T-cell (primary cell): ENCODE data around the gene MAP2K6. TPM values are rescaled to one million over a fixed set of nuclear protein-coding genes. Genes with fewer than 3 reads are reported as not detected.

Experiments used
- ATAC-seq, 4 experiments: fragments of 200-7000 bp in 3 of 4; fragments of 150-1000 bp in 1 of 4; cut with Tn5 transposase; replicated peaks in 1 of 4; 1 replicate in 3 of 4; 2 replicates in 1 of 4; pipeline ENCODE4 v1.10.0; 2021; ENCODE audit warnings: moderate library complexity in 3 of 4, mild to moderate bottlenecking in 2 of 4, moderate number of reproducible peaks in 1 of 4
- CTCF ChIA-PET, 2 donors: fragments of 300-600 bp; sonication (Branson Sonifier 250); formaldehyde crosslinking; loops; one replicate each; lab custom pipeline; 2022; ENCODE audit warnings: antibody characterized with exemption in 2 of 2; lab: Charles Lee
- POLR2A ChIA-PET, 2 donors: fragments of 300-600 bp; sonication (Branson Sonifier 250); formaldehyde crosslinking; loops; one replicate each; lab custom pipeline; 2022; ENCODE audit warnings: antibody characterized with exemption in 2 of 2; lab: Charles Lee
- DNase-seq, 35 experiments: peaks; one replicate each; pipeline versions ENCODE4 v3.0.0 to v3.0.0-alpha.2; 2013 to 2023
- H3K27ac ChIP-seq: one replicate; pipeline ENCODE4 v1.5.1; 2013; ENCODE audit warnings: low read length
- H3K27me3 ChIP-seq, 2 experiments: replicated peaks in 1 of 2; 1 replicate in 1 of 2; 2 replicates in 1 of 2; pipeline versions ENCODE4 v1.6.1 to v1.7.0; 2013; ENCODE audit warnings: low read length in 1 of 2, mixed read lengths in 1 of 2; ENCODE audit not compliant: control insufficient read depth in 2 of 2, insufficient read depth in 2 of 2; ENCODE audit errors: extremely low read depth in 1 of 2
- H3K36me3 ChIP-seq, 2 donors: 1 replicate in 1 of 2; 2 replicates in 1 of 2; pipeline versions ENCODE4 v1.6.1 to v1.7.0; 2013; ENCODE audit warnings: low read length in 1 of 2; ENCODE audit not compliant: control insufficient read depth in 2 of 2, insufficient read depth in 1 of 2; ENCODE audit errors: extremely low read depth in 1 of 2
- H3K4me1 ChIP-seq, 2 experiments: 1 replicate in 1 of 2; 2 replicates in 1 of 2; pipeline versions ENCODE4 v1.6.1 to v1.7.0; 2013; ENCODE audit warnings: low read length in 2 of 2, mixed read lengths in 1 of 2; ENCODE audit not compliant: insufficient read depth in 2 of 2, control insufficient read depth in 1 of 2; ENCODE audit errors: extremely low read depth in 1 of 2
- H3K4me3 ChIP-seq, 2 donors: 1 replicate in 1 of 2; 2 replicates in 1 of 2; pipeline versions ENCODE4 v1.5.1 to v1.7.0; 2013; ENCODE audit warnings: mild to moderate bottlenecking in 2 of 2, low read length in 1 of 2, moderate library complexity in 1 of 2; ENCODE audit not compliant: control insufficient read depth in 1 of 2; ENCODE audit errors: extremely low read depth in 1 of 2
- H3K9me3 ChIP-seq: 2 replicates; pipeline ENCODE4 v1.7.0; 2013
- H3K27ac Mint-ChIP-seq, 2 donors: one replicate each; pipeline ENCODE4 v1.8.0; 2020 to 2021; ENCODE audit warnings: mild to moderate bottlenecking in 2 of 2, mixed read lengths in 2 of 2
- H3K27me3 Mint-ChIP-seq, 2 donors: one replicate each; pipeline ENCODE4 v1.8.0; 2021 to 2022; ENCODE audit warnings: mixed read lengths in 2 of 2
- H3K36me3 Mint-ChIP-seq: one replicate; pipeline ENCODE4 v1.8.0; 2021; ENCODE audit warnings: mixed read lengths
- H3K4me1 Mint-ChIP-seq, 3 donors: one replicate each; pipeline ENCODE4 v1.8.0; 2020 to 2022; ENCODE audit warnings: mixed read lengths in 3 of 3, mild to moderate bottlenecking in 1 of 3
- H3K4me3 Mint-ChIP-seq, 3 donors: one replicate each; pipeline ENCODE4 v1.8.0; 2020 to 2022; ENCODE audit warnings: mild to moderate bottlenecking in 3 of 3, mixed read lengths in 3 of 3, moderate library complexity in 3 of 3
- H3K9me3 Mint-ChIP-seq, 3 donors: one replicate each; pipeline ENCODE4 v1.8.0; 2020 to 2022; ENCODE audit warnings: mixed read lengths in 3 of 3
- WGBS: methylation state at CpG from one replicate; pipeline ENCODE4 v1.1.5; 2013; ENCODE audit warnings: missing lambda C conversion rate; ENCODE audit not compliant: insufficient coverage; 5-methylcytosine and 5-hydroxymethylcytosine counted together
- total RNA-seq, 35 experiments: library from RNA in 6 of 35; stranded (reverse) in 6 of 35; fragments of 120-200 nt in 1 of 35; gene quantifications; one replicate each; pipeline versions ENCODE4 v1.2.1 to v1.2.4 and lab custom pipeline; 2013 to 2026

Gene MAP2K6
- total RNA-seq, 5 donors from 2014 or later (not counting 1 experiment from before 2014, with no cell fraction given): 10.4 to 25.1 (median 11.5) TPM

DNA sequence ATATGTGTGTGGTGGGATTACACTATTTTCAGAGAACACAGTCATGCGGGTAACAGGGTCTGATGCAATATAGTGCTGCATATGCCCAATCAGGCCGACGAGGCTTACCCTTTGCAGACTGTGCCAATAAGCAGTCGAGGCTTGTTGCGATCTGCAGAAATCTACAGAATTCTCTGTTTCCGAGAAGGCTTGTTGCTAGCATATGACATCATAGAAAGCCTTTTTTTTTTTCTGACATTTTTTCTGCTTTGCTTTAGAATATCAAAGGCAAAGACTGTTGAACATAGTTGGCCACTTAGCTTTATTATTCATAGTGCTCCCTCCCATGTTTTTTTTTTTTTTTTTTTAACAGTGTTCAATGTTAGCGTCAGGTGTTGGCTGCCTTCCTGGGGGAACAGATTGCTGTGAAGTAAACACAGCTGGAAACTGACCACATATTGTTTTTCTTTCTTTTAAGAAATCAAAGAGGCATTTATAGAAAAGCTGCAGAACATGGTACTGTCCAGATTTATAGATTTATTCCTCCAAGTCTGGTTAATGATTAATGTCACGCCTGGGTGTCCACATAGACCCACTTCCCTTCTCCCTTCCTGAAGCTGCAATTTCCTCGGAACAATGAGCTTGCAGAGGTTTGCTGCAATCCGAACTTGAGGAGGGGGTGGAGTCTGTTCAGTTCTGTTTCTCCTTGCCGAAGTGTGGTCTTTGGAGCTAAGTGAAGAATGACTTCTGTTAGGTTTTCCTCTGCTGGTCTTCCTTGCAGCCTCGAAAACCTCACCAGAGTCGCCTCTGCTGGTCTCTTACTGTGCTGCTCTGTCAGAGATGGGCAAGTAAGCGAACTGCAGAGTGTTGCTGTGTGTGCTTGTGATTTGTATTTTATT is 87.3 kb downstream of the MAP2K6 start:
- H3K27ac ChIP-seq: no peak overlapping the region
- H3K36me3 Mint-ChIP-seq: peaks cover 36% of the 10 kb centered on the region
- peaks cover 0 to 4% of the 10 kb centered on the region in 2 experiments for H3K4me1 ChIP-seq
- no peak overlapping the region for H3K4me3 ChIP-seq
- H3K9me3 ChIP-seq: no peaks in the 10 kb centered on the region
- ATAC-seq (no peak), DNase-seq (no peak)
- peaks cover 0 to 8% of the 10 kb centered on the region in 2 donors for H3K36me3 ChIP-seq
- CTCF ChIA-PET: no interaction called here
- no peak overlapping the region for H3K4me3 Mint-ChIP-seq
- 69% methylated on average over 10 of the region's 14 CpGs for WGBS
- no peaks in the 10 kb centered on the region for H3K27me3 ChIP-seq
- H3K27me3 Mint-ChIP-seq: no peaks in the 10 kb centered on the region
- no peaks in the 10 kb centered on the region for H3K9me3 Mint-ChIP-seq
- H3K27ac Mint-ChIP-seq: peak overlapping the region in 1 of 2 donors; percentile 30
- POLR2A ChIA-PET: interaction anchor here in 1 of 2 donors (0.7 kb wide), 1 partner anchor 9 kb away, joined by 4 read pairs; no protein-coding TSS in a partner anchor
- H3K4me1 Mint-ChIP-seq: peaks cover 30 to 42% (median 37%) of the 10 kb centered on the region in 3 donors

DNA sequence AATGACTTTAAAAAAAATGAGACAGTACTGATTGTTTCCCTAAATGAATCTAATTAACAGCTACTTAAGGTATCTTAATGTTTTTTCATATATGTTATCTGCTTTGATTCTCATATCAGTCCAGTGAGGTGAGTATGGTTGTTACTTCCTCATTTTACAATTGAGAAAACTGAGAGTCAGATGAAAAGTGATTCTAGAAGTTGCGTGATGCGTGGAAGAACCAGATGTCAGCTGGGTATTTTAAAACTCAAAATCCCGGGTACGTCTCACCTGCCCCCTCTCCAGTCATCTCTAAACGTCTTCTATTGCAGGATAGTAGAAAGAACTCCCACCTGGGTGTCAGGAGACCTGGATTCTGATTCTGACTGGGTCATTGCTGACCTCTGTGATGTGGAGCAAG is 89.2 kb downstream of the MAP2K6 start:
- peaks cover 0 to 4% of the 10 kb centered on the region in 2 experiments for H3K4me1 ChIP-seq
- no peak overlapping the region for H3K4me3 ChIP-seq
- H3K36me3 ChIP-seq: peaks cover 0 to 12% of the 10 kb centered on the region in 2 donors
- CTCF ChIA-PET: interaction anchor here in 1 of 2 donors (0.6 kb wide), 1 partner anchor 160 kb away, joined by 4 read pairs; no protein-coding TSS in a partner anchor
- no peaks in the 10 kb centered on the region for H3K27me3 Mint-ChIP-seq
- no peak overlapping the region for H3K27ac Mint-ChIP-seq
- H3K27ac ChIP-seq: no peak overlapping the region
- peaks cover 25 to 36% (median 32%) of the 10 kb centered on the region in 3 donors for H3K4me1 Mint-ChIP-seq
- no peaks in the 10 kb centered on the region for H3K9me3 Mint-ChIP-seq
- POLR2A ChIA-PET: interaction anchor here in 1 of 2 donors (0.7 kb wide), 1 partner anchor 83 kb away, joined by 3 read pairs; no protein-coding TSS in a partner anchor
- peaks cover 39% of the 10 kb centered on the region for H3K36me3 Mint-ChIP-seq
- H3K27me3 ChIP-seq: no peaks in the 10 kb centered on the region
- H3K4me3 Mint-ChIP-seq: no peak overlapping the region
- WGBS: no CpG with 5 or more reads among the region's 5 CpGs
- DNase-seq (no peak), ATAC-seq (no peak)
- no peaks in the 10 kb centered on the region for H3K9me3 ChIP-seq

DNA sequence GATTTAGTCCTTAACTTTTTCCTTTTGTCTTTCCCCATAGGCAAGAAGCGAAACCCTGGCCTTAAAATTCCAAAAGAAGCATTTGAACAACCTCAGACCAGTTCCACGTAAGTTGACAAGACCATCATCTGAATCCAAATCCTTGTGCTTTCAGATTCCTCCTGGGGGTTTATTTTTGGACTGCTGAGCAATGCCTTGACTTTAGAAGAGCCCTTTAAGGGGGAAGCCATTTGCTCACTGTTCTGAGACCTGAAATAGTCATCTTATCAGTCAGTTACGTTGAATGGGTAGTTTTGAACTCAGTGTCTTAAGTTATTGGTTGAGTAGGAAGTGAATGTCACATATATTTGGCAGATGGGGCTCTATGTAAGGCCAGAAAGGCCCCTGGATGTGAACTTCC is 91.2 kb downstream of the MAP2K6 start:
- no peaks in the 10 kb centered on the region for H3K9me3 Mint-ChIP-seq
- Histone ChIP-seq H3K4me1 (peaks cover 0 to 4% of the 10 kb centered on the region in 2 experiments), H3K27ac (no peak overlapping the region), H3K9me3 (no peaks in the 10 kb centered on the region), H3K27me3 (no peaks in the 10 kb centered on the region), H3K36me3 (peaks cover 0 to 12% of the 10 kb centered on the region in 2 donors), H3K4me3 (no peak overlapping the region)
- peaks cover 22 to 27% (median 26%) of the 10 kb centered on the region in 3 donors for H3K4me1 Mint-ChIP-seq
- H3K27me3 Mint-ChIP-seq: no peaks in the 10 kb centered on the region
- ATAC-seq: no peak
- no peak overlapping the region for H3K4me3 Mint-ChIP-seq
- H3K27ac Mint-ChIP-seq: peak overlapping the region in 1 of 2 donors; percentile 39
- POLR2A ChIA-PET: no interaction called here
- no peak for DNase-seq
- WGBS: 100% methylated on average over 1 of the region's 3 CpGs
- H3K36me3 Mint-ChIP-seq: peaks cover 50% of the 10 kb centered on the region
- CTCF ChIA-PET: interaction anchor here in 1 of 2 donors (0.7 kb wide), 2 partner anchors 196 to 1409 kb away, joined by 3 to 4 read pairs; no protein-coding TSS in a partner anchor

DNA sequence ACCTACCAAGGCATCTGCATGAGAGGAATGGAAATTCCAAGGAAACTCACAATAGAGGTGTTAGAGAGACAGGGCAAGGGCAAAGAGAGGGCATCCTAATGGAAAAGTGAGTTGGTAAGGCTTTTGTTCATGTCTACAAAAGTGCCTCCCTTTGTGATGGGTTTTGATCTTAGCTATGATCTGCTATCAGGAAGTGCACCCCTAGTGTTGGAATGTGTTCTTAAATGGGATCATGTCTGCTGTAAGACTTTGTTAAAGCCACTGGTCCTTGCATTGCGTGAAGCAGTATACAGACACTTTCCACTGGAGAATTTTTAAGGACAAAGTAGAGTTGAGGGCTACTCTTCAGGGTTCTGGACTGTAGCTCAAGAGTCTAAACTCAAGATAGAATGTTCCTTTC is 92.0 kb downstream of the MAP2K6 start:
- Histone ChIP-seq H3K27ac (no peak overlapping the region), H3K27me3 (no peaks in the 10 kb centered on the region), H3K4me3 (no peak overlapping the region), H3K4me1 (peaks cover 0 to 2% of the 10 kb centered on the region in 2 experiments), H3K36me3 (peaks cover 0 to 12% of the 10 kb centered on the region in 2 donors), H3K9me3 (no peaks in the 10 kb centered on the region)
- Mint-ChIP-seq H3K27me3 (no peaks in the 10 kb centered on the region), H3K9me3 (no peaks in the 10 kb centered on the region), H3K4me1 (peaks cover 15 to 26% (median 24%) of the 10 kb centered on the region in 3 donors), H3K36me3 (peaks cover 55% of the 10 kb centered on the region), H3K27ac (no peak overlapping the region), H3K4me3 (no peak overlapping the region)
- CTCF ChIA-PET: interaction anchor here in 1 of 2 donors (0.7 kb wide), 1 partner anchor 197 kb away, joined by 4 read pairs; no protein-coding TSS in a partner anchor
- ATAC-seq (no peak), DNase-seq (peak in 1 of 35 experiments; percentile 6)
- 100% methylated on average over 1 of the region's 1 CpG for WGBS
- POLR2A ChIA-PET: no interaction called here

DNA sequence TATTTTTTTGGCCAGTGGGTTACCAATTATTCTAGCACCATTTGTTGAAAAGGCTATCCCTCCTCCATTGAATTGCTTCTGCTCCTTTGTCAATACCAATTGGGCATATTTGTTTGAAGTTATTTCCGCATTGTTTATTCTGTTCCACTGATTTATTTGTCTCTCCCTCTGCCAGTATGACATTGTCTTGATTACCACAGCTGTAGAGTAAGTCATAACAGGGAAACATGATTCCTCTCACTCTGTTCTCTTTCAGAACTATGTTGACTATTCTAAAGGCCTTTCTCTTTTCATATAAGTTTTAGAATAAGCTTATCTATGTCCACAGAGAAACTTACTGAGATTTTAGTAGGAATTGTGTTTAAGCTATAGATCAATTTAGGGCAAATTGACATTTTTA is 94.3 kb downstream of the MAP2K6 start:
- Histone ChIP-seq H3K36me3 (peaks cover 0 to 12% of the 10 kb centered on the region in 2 donors), H3K4me1 (no peaks in the 10 kb centered on the region), H3K27ac (no peak overlapping the region), H3K9me3 (no peaks in the 10 kb centered on the region), H3K4me3 (no peak overlapping the region), H3K27me3 (no peaks in the 10 kb centered on the region)
- Mint-ChIP-seq H3K27ac (no peak overlapping the region), H3K27me3 (no peaks in the 10 kb centered on the region), H3K9me3 (no peaks in the 10 kb centered on the region), H3K4me3 (no peak overlapping the region), H3K4me1 (peaks cover 2 to 14% (median 8%) of the 10 kb centered on the region in 3 donors), H3K36me3 (peaks cover 57% of the 10 kb centered on the region)
- ATAC-seq: no peak
- no CpG with 5 or more reads among the region's 1 CpG for WGBS
- CTCF ChIA-PET: interaction anchor here in 1 of 2 donors (0.7 to 0.9 kb wide), 2 partner anchors 13 to 86 kb away, joined by 3 read pairs; no protein-coding TSS in a partner anchor
- no peak for DNase-seq
- POLR2A ChIA-PET: interaction anchor here in 1 of 2 donors (0.7 kb wide), 1 partner anchor 112 kb away, joined by 3 read pairs; no protein-coding TSS in a partner anchor

DNA sequence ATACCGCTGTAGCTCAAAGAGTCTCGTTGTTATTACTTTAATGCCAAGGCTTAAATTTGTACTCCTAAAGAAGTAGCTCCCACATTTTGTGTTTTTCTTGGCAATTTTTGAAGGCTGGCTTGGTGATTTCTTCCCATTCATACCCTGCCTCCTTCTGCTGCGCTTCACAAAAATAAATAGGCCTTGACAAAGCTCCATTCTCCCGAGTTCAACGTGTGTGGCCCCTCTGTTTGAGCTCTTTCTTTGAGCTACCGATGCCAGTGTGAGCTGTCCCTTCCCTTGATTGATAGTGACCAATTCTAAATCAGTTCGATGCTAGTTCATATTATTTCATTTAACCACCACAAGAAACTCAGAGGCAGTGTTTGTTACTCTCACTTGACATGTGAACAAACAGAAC is 96.8 kb downstream of the MAP2K6 start:
- H3K27ac ChIP-seq: no peak overlapping the region
- peaks cover 2 to 7% (median 6%) of the 10 kb centered on the region in 3 donors for H3K4me1 Mint-ChIP-seq
- H3K4me3 ChIP-seq: no peak overlapping the region
- ChIA-PET POLR2A (interaction anchor here in 1 of 2 donors (0.5 kb wide), 1 partner anchor 177 kb away, joined by 5 read pairs; no protein-coding TSS in a partner anchor), CTCF (interaction anchor here in 1 of 2 donors (0.6 kb wide), 1 partner anchor 116 kb away, joined by 3 read pairs; no protein-coding TSS in a partner anchor)
- H3K27ac Mint-ChIP-seq: no peak overlapping the region
- peaks cover 0 to 4% of the 10 kb centered on the region in 2 donors for H3K36me3 ChIP-seq
- H3K4me1 ChIP-seq: no peaks in the 10 kb centered on the region
- no peaks in the 10 kb centered on the region for H3K9me3 ChIP-seq
- WGBS: 76% methylated on average over 4 of the region's 7 CpGs
- H3K4me3 Mint-ChIP-seq: no peak overlapping the region
- H3K27me3 ChIP-seq: no peaks in the 10 kb centered on the region
- no peaks in the 10 kb centered on the region for H3K27me3 Mint-ChIP-seq
- H3K9me3 Mint-ChIP-seq: no peaks in the 10 kb centered on the region
- DNase-seq: no peak
- ATAC-seq: no peak
- H3K36me3 Mint-ChIP-seq: peaks cover 50% of the 10 kb centered on the region
